ENCODE results near the gene GPR176. TPM values are rescaled to one million over a fixed set of nuclear protein-coding genes. Genes with fewer than 3 reads are reported as not detected.

The GPR176 gene
- total and polyA plus RNA-seq, 9 donors, result 0.68 to 8.5 (median 1.8) TPM

DNA sequence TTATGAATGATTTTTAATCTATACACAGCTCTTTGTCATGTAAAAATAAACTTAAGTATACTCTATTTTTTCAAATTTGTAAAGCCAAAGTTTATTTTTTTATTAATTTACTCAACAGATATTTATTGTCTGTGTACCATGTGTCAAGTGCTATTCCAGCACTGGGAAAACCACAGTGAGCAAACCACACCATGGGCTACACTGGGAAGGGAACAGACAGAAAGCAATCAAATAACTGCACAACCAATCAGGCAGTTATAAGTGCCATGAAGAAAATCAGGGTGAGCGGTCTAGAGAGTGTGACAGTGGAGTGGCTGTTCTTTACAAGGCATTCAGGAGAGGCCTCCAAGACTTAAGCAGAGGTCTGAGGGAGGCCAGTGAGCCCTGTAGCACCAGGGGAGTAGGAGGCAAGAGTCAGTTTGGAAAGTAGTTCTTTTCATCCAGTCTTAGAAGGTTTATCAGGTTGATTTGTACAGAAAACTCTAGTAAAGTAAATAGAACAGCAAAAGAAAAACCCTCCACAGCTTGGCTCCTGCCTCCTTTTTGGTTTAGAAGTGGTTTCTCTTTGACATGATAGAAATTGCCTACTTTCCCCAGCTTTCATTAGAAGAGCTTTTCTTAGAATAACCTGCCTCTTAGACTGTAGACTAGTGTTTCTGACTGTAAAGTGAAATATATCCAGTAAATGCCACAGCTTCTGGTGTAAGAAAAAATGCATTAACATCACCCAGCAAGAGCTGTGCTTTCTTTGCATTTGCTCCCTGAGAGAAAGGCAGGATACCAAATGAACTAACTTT, 27.5 kb upstream of the GPR176 start:
- DNase-seq, result no peak
- Histone ChIP-seq H3K36me3 (no peaks in the 10 kb centered on the region), H3K4me1 (ENCODE audit: insufficient read depth) (no peaks in the 10 kb centered on the region), H3K9me3 (no peaks in the 10 kb centered on the region), H3K4me3 (no peak overlapping the region), H3K27me3 (no peaks in the 10 kb centered on the region), H3K27ac (no peak overlapping the region)
- intact Hi-C loops (cut with DNase I), result no loop called here
- TF ChIP-seq, protein P1, sequence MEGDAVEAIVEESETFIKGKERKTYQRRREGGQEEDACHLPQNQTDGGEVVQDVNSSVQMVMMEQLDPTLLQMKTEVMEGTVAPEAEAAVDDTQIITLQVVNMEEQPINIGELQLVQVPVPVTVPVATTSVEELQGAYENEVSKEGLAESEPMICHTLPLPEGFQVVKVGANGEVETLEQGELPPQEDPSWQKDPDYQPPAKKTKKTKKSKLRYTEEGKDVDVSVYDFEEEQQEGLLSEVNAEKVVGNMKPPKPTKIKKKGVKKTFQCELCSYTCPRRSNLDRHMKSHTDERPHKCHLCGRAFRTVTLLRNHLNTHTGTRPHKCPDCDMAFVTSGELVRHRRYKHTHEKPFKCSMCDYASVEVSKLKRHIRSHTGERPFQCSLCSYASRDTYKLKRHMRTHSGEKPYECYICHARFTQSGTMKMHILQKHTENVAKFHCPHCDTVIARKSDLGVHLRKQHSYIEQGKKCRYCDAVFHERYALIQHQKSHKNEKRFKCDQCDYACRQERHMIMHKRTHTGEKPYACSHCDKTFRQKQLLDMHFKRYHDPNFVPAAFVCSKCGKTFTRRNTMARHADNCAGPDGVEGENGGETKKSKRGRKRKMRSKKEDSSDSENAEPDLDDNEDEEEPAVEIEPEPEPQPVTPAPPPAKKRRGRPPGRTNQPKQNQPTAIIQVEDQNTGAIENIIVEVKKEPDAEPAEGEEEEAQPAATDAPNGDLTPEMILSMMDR (IDR thresholded peaks at IDR 0.05), result no peak
- TF ChIP-seq POLR2A (IDR thresholded peaks at IDR 0.05) (no peak), EP300 (IDR thresholded peaks at IDR 0.05) (no peak)
- WGBS, 3 donors, result 90 to 100% (median 96%) methylated on average over 1 of the region's 1 CpG

DNA sequence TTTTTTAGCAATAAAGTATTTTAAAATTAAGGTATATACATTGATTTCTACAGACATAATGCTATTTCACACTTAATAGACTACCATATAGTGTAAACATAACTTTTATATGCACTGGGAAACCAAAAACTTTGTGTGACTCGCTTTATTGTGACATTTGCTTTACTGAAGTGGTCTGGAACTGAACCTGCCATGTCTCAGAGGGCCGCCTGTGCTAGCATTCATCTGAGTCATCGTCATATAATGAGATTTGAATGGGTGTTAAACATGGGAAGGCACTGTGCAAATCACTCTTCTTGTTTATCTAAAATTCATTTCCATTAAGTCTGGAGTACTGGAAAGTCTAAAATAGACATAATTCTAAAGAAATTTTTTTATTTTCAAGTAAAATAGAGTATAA, 26.8 kb upstream of the GPR176 start:
- no peak overlapping the region for H3K4me3 ChIP-seq
- no peak for DNase-seq
- TF ChIP-seq, protein P1 (IDR thresholded peaks at IDR 0.05), result no peak
- TF ChIP-seq POLR2A (IDR thresholded peaks at IDR 0.05) (no peak), EP300 (IDR thresholded peaks at IDR 0.05) (no peak)
- intact Hi-C loops (cut with DNase I), result no loop called here
- H3K4me1 ChIP-seq (ENCODE audit: insufficient read depth), result no peaks in the 10 kb centered on the region
- H3K9me3 ChIP-seq, result no peaks in the 10 kb centered on the region
- 75 to 93% (median 78%) methylated on average over 3 of the region's 3 CpGs for WGBS, 3 donors
- no peak overlapping the region for H3K27ac ChIP-seq
- H3K36me3 ChIP-seq, result no peaks in the 10 kb centered on the region
- H3K27me3 ChIP-seq, result no peaks in the 10 kb centered on the region

DNA sequence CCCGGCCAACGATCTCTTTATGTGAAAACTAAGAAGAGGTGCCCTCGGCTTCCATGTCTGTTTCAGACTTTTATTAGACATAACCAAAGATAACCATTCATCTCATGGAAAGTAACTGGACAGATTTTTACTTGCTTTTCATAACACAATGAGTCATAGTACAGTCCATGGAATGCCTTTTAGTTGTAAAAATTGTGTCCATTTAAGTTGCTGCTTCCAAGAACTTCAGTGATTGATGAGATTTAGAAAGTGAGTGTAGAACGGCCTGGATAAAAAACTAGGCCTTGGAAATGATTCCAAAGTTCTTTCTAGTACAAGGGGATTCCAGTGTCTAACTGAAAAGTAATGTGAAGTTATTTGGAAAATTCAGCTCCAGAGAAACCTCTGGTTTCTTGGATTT, 24.7 kb upstream of the GPR176 start:
- 12 to 21% (median 13%) methylated on average over 4 of the region's 4 CpGs for WGBS, 3 donors
- Histone ChIP-seq H3K27me3 (no peaks in the 10 kb centered on the region), H3K4me1 (ENCODE audit: insufficient read depth) (no peaks in the 10 kb centered on the region), H3K27ac (peak overlapping the region in 1 of 2 donors; percentile 9), H3K36me3 (no peaks in the 10 kb centered on the region), H3K9me3 (no peaks in the 10 kb centered on the region), H3K4me3 (no peak overlapping the region)
- DNase-seq, result no peak
- intact Hi-C loops (cut with DNase I), result no loop called here
- no peak for TF ChIP-seq EP300 (IDR thresholded peaks at IDR 0.05)

DNA sequence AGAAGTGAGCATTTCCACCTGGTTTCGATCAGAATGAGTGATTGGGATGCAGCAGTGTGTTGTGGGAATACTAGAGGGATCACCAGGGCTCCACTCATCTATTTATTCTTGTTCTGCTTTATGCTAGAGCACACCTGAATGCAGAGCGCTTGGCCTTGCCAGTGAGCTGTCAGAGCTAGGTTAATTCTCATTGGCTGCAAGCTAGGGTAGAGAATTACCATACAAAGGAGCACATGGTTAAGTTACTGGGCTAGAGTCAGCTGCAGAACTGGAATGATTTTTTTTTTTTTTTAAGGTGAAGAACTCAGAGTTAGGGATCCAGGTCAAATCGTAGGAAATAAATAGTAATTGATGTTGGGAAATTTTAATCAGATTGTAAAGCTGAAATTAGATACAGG, 22.7 kb upstream of the GPR176 start:
- DNase-seq, result no peak
- intact Hi-C loops (cut with DNase I), result no loop called here
- Histone ChIP-seq H3K9me3 (no peaks in the 10 kb centered on the region), H3K36me3 (no peaks in the 10 kb centered on the region), H3K27me3 (no peaks in the 10 kb centered on the region), H3K4me3 (no peak overlapping the region), H3K27ac (no peak overlapping the region), H3K4me1 (ENCODE audit: insufficient read depth) (peaks cover 2% of the 10 kb centered on the region)
- TF ChIP-seq EP300 (IDR thresholded peaks at IDR 0.05) (no peak), POLR2A (IDR thresholded peaks at IDR 0.05) (no peak)
- TF ChIP-seq, protein P1 (IDR thresholded peaks at IDR 0.05), result no peak
- 94 to 98% (median 95%) methylated on average over 3 of the region's 3 CpGs for WGBS, 3 donors

DNA sequence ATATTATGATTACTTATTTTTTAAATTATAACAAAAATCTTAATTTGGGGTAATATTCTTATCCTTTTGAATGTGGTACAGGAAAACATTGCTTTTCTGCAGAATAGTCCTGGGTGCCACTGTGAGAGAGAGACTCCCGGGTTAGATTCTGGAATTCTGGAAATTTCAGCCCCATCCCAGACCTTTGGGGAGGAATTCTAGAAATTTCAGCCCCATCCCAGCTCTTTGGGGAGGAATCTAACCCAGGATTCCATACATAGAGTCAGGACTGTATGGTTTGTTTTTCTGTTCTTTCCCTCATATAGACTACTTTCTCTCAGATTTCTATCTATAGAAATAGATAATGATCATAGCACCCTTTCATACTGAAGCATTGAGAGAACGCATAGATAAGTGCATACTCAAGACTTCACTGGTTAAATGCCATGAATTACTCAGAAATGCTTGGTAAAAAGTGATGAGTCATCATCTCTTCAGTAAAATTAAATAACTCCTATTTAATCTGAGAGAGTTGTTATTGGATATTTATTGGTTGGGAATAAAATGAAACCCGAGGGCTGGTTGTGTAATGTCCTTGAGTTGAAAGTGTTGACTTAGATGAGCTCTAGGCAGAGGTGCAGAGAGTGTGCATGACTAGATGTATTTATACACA, 22.2 kb upstream of the GPR176 start:
- peaks cover 2% of the 10 kb centered on the region for H3K4me1 ChIP-seq (ENCODE audit: insufficient read depth)
- H3K4me3 ChIP-seq, result no peak overlapping the region
- no peak for DNase-seq
- H3K27me3 ChIP-seq, result no peaks in the 10 kb centered on the region
- H3K9me3 ChIP-seq, result no peaks in the 10 kb centered on the region
- H3K36me3 ChIP-seq, result no peaks in the 10 kb centered on the region
- H3K27ac ChIP-seq, result no peak overlapping the region
- TF ChIP-seq POLR2A (IDR thresholded peaks at IDR 0.05) (no peak), EP300 (IDR thresholded peaks at IDR 0.05) (no peak)
- TF ChIP-seq, protein P1 (IDR thresholded peaks at IDR 0.05), result no peak
- WGBS, 3 donors, result 44 to 62% (median 52%) methylated on average over 3 of the region's 3 CpGs
- intact Hi-C loops (cut with DNase I), result no loop called here

Measured in ovary (tissue), 9 donors.